NCI-H345 (cell line): ENCODE results near the gene TKT.

Experiments
- DNase-seq: peaks from one replicate; lab custom pipeline; 2025; lab: John Stamatoyannopoulos, UW

TKT gene

DNA sequence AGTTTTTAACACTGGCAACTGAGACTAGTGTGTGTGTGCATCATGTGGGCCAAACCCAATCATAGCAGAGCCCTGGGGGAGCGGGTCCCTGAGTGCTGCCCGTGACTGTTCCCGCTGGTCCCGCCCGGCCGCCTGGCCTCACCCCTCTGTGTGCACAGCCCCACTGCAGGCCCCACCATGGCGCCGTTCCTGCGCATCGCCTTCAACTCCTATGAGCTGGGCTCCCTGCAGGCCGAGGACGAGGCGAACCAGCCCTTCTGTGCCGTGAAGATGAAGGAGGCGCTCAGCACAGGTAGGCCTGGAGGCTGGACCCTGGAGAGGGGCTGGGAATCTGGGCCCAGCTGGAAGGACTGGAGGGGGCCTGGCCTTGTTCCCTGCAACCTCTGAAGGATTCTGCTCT lies 77.6 kb downstream of the TKT start:
- DNase-seq = no peak

DNA sequence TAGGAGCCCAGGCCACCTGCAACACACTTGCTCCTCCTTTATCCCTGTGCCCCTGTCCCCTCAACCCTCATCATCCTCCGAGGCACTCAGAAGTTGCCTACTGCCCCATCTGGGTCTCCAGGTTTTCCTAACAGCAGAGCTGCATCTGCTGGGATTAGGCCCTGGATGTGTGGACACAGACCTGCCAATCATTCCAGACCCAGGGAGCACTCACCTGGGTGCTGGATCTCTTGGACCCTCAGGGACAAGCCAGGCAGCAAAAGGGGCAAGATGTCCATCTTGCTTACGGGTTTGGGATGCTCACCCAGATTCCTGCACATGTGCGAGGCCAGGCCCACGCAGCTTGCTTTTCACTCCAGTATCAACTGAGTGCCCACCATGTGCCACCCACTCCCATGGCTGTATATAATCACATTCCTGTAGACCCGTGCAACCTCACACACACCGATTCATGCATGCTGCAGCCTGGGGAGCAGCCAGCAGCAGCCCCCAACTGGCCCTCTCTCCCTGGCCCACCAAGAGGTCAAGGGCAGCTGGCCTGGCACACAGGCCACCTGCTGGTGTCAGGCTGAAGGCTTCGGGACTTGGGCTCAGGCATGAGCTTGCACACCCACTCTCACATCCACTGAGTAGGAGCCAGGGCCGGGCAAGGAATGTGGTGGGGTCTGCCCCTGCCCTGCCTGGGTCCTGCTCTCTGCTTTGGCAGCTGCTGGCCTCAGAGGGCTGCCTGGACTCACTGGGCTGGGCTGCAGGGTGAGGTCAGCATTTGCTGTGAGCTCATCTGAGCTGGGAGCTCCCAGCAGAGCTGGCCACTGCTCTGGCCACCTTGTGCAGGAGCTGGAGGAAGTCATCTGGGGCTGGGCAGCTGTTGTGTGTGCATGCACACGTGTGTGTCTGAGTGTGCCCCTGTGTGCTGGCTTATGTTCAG lies 79.9 kb downstream of the TKT start:
- no peak for DNase-seq
